Thymus (tissue), 11 donors: ENCODE results near the gene PGGHG. TPM values are rescaled to one million over a fixed set of nuclear protein-coding genes. Genes with fewer than 3 reads are reported as not detected.

Source experiments
- DNase-seq, 9 donors: peaks; one replicate each; pipeline ENCODE4 v3.0.0-alpha.2; 2013; ENCODE audit warnings: low spot score in 9 of 9, low read depth in 6 of 9, missing footprints in 1 of 9
- H3K27ac ChIP-seq, 2 donors: one replicate each; pipeline ENCODE4 v1.5.1; 2013; ENCODE audit warnings: control low read depth in 1 of 2, low read depth in 1 of 2, low read length in 1 of 2, mild to moderate bottlenecking in 1 of 2, moderate library complexity in 1 of 2
- H3K27me3 ChIP-seq, 2 donors: one replicate each; pipeline ENCODE4 v1.5.1; 2013; ENCODE audit warnings: low read length in 1 of 2; ENCODE audit not compliant: control insufficient read depth in 2 of 2, insufficient read depth in 1 of 2
- H3K36me3 ChIP-seq, 2 donors: one replicate each; pipeline ENCODE4 v1.5.1; 2013; ENCODE audit warnings: low read length in 1 of 2, mild to moderate bottlenecking in 1 of 2, moderate library complexity in 1 of 2; ENCODE audit not compliant: control insufficient read depth in 2 of 2, insufficient read depth in 2 of 2
- H3K4me1 ChIP-seq, 2 donors: one replicate each; pipeline ENCODE4 v1.5.1; 2013; ENCODE audit warnings: low read length in 2 of 2; ENCODE audit not compliant: control insufficient read depth in 2 of 2, insufficient read depth in 2 of 2
- H3K4me3 ChIP-seq, 2 donors: one replicate each; pipeline ENCODE4 v1.5.1; 2013; ENCODE audit warnings: low read length in 2 of 2, control low read depth in 1 of 2, mild to moderate bottlenecking in 1 of 2
- H3K9me3 ChIP-seq, 2 donors: one replicate each; pipeline ENCODE4 v1.5.1; 2013; ENCODE audit warnings: low read length in 1 of 2, mild to moderate bottlenecking in 1 of 2; ENCODE audit not compliant: control insufficient read depth in 2 of 2, insufficient read depth in 1 of 2
- WGBS: extraction: QIAGEN DNeasy Blood & Tissue Kit; methylation state at CpG from one replicate; pipeline ENCODE4 v1.1.7; 2013; 5-methylcytosine and 5-hydroxymethylcytosine counted together
- polyA plus RNA-seq: library from polyadenylated mRNA; stranded (reverse); fragments of 200-250 nt; gene quantifications from one replicate; pipeline ENCODE4 v1.2.3, GENCODE V29; 2013
- total RNA-seq: library from RNA; stranded (reverse); fragments of 120-200 nt; gene quantifications from one replicate; pipeline ENCODE4 v1.2.4, GENCODE V29; 2013
- donor health status: healthy.

PGGHG gene
- total and polyA plus RNA-seq, 2 donors = 73.7 to 900 TPM

DNA sequence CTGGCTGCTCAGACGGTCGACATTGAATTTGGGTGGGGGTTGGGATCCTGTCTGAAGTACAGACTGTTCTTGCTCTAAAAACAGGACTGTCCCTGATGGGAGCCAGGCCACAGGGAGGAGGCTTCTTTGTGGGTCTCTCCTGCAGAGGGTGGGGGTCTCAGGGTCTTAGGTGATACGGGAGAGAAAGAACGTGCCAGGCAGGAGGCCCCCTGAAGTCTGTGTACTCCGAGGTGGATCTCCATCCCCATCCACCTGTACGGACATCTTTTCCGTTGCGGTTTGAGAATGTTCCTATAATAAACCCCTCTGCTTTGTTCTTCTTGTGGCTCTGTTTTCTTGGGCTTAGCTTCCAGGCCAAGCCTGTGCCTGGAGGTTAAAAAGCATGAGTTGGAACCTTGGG is 36.3 kb upstream of the PGGHG start:
- Histone ChIP-seq H3K4me3 (no peak overlapping the region), H3K4me1 (peaks cover 0 to 9% of the 10 kb centered on the region in 2 donors), H3K27ac (no peak overlapping the region), H3K36me3 (peaks cover 53 to 58% of the 10 kb centered on the region in 2 donors), H3K9me3 (no peaks in the 10 kb centered on the region), H3K27me3 (peaks cover 0 to 2% of the 10 kb centered on the region in 2 donors)
- WGBS = 96% methylated on average over 8 of the region's 8 CpGs
- DNase-seq = no peak

DNA sequence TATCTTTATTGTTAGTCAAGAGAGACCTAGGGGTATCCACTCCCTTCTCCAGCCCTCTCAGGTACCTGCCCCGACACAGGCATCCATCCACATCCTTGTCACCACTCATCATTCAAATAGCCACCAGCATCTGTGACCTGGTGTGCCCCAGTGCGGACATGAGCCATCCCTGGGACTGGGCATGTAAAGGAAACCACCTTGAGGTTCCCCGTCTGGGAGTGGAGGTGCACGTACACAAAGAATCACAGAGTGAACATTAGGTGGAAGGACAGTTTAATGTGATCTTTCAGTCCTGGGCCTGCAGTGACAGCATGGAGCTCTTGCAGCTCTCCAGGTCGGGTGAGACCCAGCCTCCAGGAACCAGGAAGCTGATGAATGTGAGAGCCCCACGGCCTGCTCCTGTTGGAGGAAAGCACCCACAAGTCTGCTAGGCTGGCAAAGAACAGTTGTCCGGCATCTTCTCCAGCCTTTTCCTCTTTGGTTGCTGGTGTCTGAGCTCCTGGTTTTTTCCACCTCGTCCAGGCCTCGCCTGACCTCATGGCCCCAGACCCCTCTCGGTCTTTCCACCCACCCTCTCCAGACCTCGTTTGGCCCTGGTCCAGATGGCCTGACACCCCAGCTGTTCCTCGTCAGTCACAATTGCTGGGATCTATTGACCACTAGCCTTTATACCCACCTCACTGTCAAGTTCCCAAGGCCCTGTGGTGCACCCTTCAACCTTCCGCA is 35.6 kb upstream of the PGGHG start:
- H3K36me3 ChIP-seq = peaks cover 49 to 51% of the 10 kb centered on the region in 2 donors
- DNase-seq = no peak
- H3K27ac ChIP-seq = no peak overlapping the region
- peaks cover 0 to 2% of the 10 kb centered on the region in 2 donors for H3K27me3 ChIP-seq
- H3K9me3 ChIP-seq = no peaks in the 10 kb centered on the region
- H3K4me1 ChIP-seq = peaks cover 0 to 9% of the 10 kb centered on the region in 2 donors
- WGBS = 96% methylated on average over 13 of the region's 13 CpGs
- H3K4me3 ChIP-seq = no peak overlapping the region

DNA sequence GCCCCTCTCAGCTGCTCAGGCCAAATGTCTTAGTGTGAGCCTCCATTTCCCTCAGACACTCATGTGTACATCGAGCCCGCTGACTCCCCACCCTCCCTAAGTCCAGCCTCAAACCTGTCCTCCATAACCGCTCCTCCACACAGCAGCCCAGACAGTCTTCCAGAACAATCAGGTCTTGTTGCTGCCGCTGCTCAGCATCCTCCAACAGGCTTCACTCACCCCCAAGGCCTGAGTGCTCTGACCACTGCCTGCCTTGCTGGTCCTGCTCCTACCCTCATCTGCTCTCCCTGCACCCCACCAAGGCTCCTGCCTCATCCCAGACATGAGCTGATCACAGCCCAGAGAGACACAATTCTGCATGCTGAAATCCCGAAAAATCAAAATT is 35.0 kb upstream of the PGGHG start:
- H3K9me3 ChIP-seq = no peaks in the 10 kb centered on the region
- WGBS = 98% methylated on average over 5 of the region's 5 CpGs
- DNase-seq = no peak
- no peak overlapping the region for H3K4me3 ChIP-seq
- H3K27ac ChIP-seq = no peak overlapping the region
- H3K36me3 ChIP-seq = peaks cover 46 to 47% of the 10 kb centered on the region in 2 donors
- peaks cover 0 to 9% of the 10 kb centered on the region in 2 donors for H3K4me1 ChIP-seq
- H3K27me3 ChIP-seq = peaks cover 0 to 2% of the 10 kb centered on the region in 2 donors

DNA sequence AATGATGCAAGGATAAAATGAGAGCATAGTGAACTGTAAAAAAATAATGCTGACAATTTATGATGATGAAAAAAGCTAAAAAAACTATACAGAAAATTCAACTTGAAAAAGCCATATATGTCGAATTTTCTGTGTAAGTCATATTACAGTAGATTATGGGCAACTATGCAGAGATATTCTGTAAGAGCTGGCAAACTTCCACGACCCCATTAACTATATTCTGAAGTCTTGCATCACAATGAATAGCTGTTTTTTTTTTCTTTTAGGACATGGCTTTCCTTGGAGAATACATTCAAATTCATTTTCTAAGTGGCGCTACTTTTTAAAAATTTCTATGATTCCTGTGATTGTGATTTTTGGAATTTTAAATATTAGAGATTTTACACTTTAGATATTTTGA is 33.8 kb upstream of the PGGHG start:
- H3K4me3 ChIP-seq = no peak overlapping the region
- peaks cover 0 to 2% of the 10 kb centered on the region in 2 donors for H3K27me3 ChIP-seq
- no peaks in the 10 kb centered on the region for H3K9me3 ChIP-seq
- 85% methylated on average over 3 of the region's 3 CpGs for WGBS
- no peak for DNase-seq
- H3K27ac ChIP-seq = no peak overlapping the region
- peaks cover 36 to 37% of the 10 kb centered on the region in 2 donors for H3K36me3 ChIP-seq
- H3K4me1 ChIP-seq = peaks cover 0 to 9% of the 10 kb centered on the region in 2 donors

DNA sequence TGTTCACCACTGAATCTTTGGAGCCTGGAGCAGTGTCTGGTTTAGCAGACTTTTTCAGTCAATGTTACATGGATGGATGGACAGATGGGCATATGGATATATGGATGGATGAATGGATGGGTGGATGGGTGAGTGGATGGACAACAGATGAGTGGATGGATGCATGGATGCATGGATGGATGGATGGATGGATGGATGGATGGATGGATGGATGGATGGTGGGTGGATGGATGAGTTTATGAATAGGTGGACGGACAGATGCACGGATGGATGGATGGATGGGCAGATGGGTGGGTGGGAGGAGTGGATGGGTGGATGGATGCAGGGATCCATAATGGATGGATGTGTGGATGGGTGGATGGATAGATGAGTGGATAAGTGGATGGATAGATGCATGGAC is 33.1 kb upstream of the PGGHG start:
- no peak for DNase-seq
- Histone ChIP-seq H3K27ac (no peak overlapping the region), H3K36me3 (peaks cover 30 to 32% of the 10 kb centered on the region in 2 donors), H3K4me1 (peaks cover 0 to 7% of the 10 kb centered on the region in 2 donors), H3K4me3 (no peak overlapping the region), H3K27me3 (peaks cover 0 to 2% of the 10 kb centered on the region in 2 donors), H3K9me3 (no peaks in the 10 kb centered on the region)
- 96% methylated on average over 2 of the region's 2 CpGs for WGBS

DNA sequence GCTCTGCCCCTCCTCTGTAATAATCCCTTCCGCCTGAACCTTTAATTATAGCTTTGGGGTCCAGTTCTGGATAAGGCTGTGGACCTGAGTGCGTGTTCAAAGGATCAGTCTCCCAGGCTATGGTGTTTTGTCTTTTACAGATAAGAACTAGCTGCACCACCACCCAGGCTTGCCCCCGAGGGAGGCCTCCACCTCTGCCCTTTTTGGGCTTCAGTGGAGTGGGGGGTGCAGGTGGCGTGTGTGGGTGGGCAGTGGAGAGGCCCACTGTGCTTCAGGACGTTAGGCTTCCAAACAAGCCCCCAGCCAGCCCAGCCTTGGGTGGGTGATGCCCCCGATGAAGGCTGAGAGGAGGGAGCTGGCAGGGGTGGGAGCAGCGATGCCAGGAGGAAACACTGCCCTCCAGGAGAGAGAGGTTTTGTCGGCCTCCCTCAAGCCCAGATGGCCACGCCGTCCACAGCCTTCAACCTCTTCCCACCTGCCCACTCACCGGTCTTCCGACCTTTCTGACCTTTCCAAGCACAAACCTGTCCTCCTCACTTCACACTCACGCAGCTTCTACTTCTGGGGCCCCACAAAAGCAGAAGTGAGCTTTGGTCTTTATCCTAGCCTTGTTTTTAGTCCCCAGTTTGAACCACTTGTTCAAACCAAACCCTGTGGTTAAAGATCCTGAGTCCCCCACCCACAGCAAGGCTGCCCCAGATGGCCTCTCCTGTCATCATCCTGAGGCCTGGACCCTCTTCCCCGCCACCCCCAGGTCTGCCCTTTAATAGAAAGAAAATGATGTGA is 31.8 kb upstream of the PGGHG start:
- H3K27me3 ChIP-seq = peaks cover 0 to 2% of the 10 kb centered on the region in 2 donors
- DNase-seq = no peak
- WGBS = 76% methylated on average over 14 of the region's 14 CpGs
- H3K27ac ChIP-seq = no peak overlapping the region
- H3K36me3 ChIP-seq = peaks cover 16 to 19% of the 10 kb centered on the region in 2 donors
- peaks cover 0 to 3% of the 10 kb centered on the region in 2 donors for H3K4me1 ChIP-seq
- no peaks in the 10 kb centered on the region for H3K9me3 ChIP-seq
- H3K4me3 ChIP-seq = no peak overlapping the region

DNA sequence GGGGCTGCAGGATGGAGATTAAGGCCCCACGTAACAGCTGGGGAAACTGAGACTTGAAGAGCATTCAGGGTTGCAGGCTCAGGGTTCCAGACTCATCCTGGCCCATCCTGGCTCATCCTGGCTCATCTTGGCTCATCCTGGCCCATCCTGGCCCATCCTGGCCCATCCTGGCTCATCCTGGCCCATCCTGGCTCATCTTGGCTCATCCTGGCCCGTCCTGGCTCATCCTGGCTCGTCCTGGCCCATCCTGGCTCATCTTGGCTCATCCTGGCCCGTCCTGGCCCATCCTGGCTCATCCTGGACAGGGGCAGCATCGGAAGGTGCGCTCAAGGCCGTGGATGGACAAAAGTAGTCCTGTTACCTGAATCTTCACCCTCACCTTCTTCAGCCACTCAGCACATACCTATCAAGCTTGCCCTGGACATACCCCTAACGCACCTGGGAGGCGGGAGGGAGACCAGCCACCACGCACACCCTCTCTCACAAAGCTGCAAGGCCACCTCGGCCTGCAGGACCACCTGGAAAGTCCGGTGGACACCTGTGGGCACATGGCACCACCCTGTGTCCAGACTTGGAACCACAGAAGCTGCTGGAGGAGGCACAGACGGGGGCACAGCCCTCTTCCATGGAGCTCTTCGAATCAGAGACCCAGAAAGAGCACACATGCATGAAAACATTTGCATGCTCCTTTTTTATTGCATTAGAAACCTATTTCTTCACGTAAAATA is 31.0 kb upstream of the PGGHG start:
- Histone ChIP-seq H3K27me3 (peaks cover 0 to 2% of the 10 kb centered on the region in 2 donors), H3K4me1 (peaks cover 0 to 3% of the 10 kb centered on the region in 2 donors), H3K27ac (no peak overlapping the region), H3K4me3 (no peak overlapping the region), H3K36me3 (peaks cover 8 to 11% of the 10 kb centered on the region in 2 donors), H3K9me3 (no peaks in the 10 kb centered on the region)
- no peak for DNase-seq
- WGBS = 94% methylated on average over 15 of the region's 15 CpGs

DNA sequence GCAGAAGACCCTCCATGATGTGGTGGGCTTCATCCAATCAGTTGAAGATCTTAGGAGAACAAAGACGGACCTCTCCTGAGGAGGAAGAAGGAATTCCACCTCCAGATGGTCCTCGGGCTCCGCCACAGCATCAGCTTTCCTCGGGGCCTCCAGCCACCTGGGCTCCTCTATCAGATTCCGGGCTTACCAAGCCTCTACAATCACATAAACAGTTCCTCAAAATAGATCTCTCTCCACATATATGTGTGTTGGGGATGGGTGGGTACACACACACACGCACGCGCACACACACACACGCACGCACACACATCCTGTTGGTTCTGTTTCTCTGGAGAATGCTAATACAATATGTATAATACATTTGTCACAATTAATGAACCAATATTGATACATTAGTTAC is 29.5 kb upstream of the PGGHG start:
- Histone ChIP-seq H3K27ac (no peak overlapping the region), H3K27me3 (peaks cover 0 to 2% of the 10 kb centered on the region in 2 donors), H3K9me3 (no peaks in the 10 kb centered on the region), H3K4me1 (peaks cover 0 to 3% of the 10 kb centered on the region in 2 donors), H3K4me3 (no peak overlapping the region), H3K36me3 (no peaks in the 10 kb centered on the region)
- WGBS = 38% methylated on average over 10 of the region's 10 CpGs
- DNase-seq = no peak
